Keratinocyte (primary cell): ENCODE data around the gene PNPLA2. TPM values are rescaled to one million over a fixed set of nuclear protein-coding genes. Genes with fewer than 3 reads are reported as not detected.

ENCODE experiments used
- DNase-seq: peaks from one replicate; pipeline ENCODE4 v3.0.0-alpha.2; 2011; ENCODE audit warnings: low read depth, missing footprints, low spot score
- FAIRE-seq: peaks from 2 replicates; lab custom pipeline; 2011; peaks lifted over from hg19 to GRCh38; lab: Jason Lieb, UNC
- H2AFZ ChIP-seq: 2 replicates; pipeline ENCODE4 v1.6.0; 2012; ENCODE audit warnings: low read length, control low read depth, inconsistent platforms; ENCODE audit not compliant: control insufficient read depth
- H3K27ac ChIP-seq: 2 replicates; pipeline ENCODE4 v1.5.1; 2011; ENCODE audit warnings: low read length; ENCODE audit not compliant: control insufficient read depth, insufficient read depth
- H3K27me3 ChIP-seq: 3 replicates; pipeline ENCODE4 v1.6.0; 2011; ENCODE audit warnings: low read length; ENCODE audit not compliant: control insufficient read depth, insufficient read depth; ENCODE audit errors: extremely low read depth
- H3K36me3 ChIP-seq, 2 experiments: 2 replicates in 1 of 2; 3 replicates in 1 of 2; pipeline ENCODE4 v1.5.1; 2011; ENCODE audit warnings: low read length in 2 of 2, mild to moderate bottlenecking in 1 of 2; ENCODE audit not compliant: control insufficient read depth in 2 of 2, insufficient read depth in 2 of 2; ENCODE audit errors: extremely low read depth in 1 of 2
- H3K4me1 ChIP-seq: 3 replicates; pipeline ENCODE4 v1.5.1; 2011; ENCODE audit warnings: low read length; ENCODE audit not compliant: control insufficient read depth, insufficient read depth; ENCODE audit errors: extremely low read depth
- H3K4me2 ChIP-seq: 3 replicates; pipeline ENCODE4 v1.6.0; 2011; ENCODE audit warnings: low read depth, low read length; ENCODE audit not compliant: control insufficient read depth, insufficient read depth; ENCODE audit errors: extremely low read depth
- H3K4me3 ChIP-seq, 3 experiments: fragments of 200-600 bp in 1 of 3; sonication (generic) in 1 of 3; 2 replicates in 2 of 3; 3 replicates in 1 of 3; pipeline ENCODE4 v1.5.1; 2011 to 2016; ENCODE audit warnings: low read length in 3 of 3, mild to moderate bottlenecking in 3 of 3, control low read depth in 2 of 3, inconsistent platforms in 1 of 3, low read depth in 1 of 3, mixed read lengths in 1 of 3, mixed run types in 1 of 3, moderate library complexity in 1 of 3; ENCODE audit not compliant: control insufficient read depth in 2 of 3, insufficient read depth in 2 of 3; ENCODE audit errors: extremely low read depth in 1 of 3
- H3K79me2 ChIP-seq: 2 replicates; pipeline ENCODE4 v1.6.0; 2012; ENCODE audit warnings: low read length; ENCODE audit not compliant: control insufficient read depth, insufficient read depth
- H3K9ac ChIP-seq: 3 replicates; pipeline ENCODE4 v1.6.0; 2011; ENCODE audit warnings: low read length; ENCODE audit not compliant: control insufficient read depth, insufficient read depth; ENCODE audit errors: extremely low read depth
- H3K9me1 ChIP-seq: 3 replicates; pipeline ENCODE4 v1.6.0; 2011; ENCODE audit warnings: low read length; ENCODE audit not compliant: control insufficient read depth, insufficient read depth; ENCODE audit errors: extremely low read depth
- H3K9me3 ChIP-seq: 2 replicates; pipeline ENCODE4 v1.5.1; 2012; ENCODE audit warnings: low read depth, low read length; ENCODE audit not compliant: control insufficient read depth
- H4K20me1 ChIP-seq: 3 replicates; pipeline ENCODE4 v1.6.0; 2011; ENCODE audit warnings: low read length; ENCODE audit not compliant: control insufficient read depth, insufficient read depth; ENCODE audit errors: extremely low read depth
- CTCF ChIP-seq, 3 experiments: IDR thresholded peaks in 1 of 3; conservative IDR thresholded peaks in 1 of 3; optimal IDR thresholded peaks in 1 of 3; 2 replicates in 2 of 3; 3 replicates in 1 of 3; pipeline versions ENCODE3 to v1.5.1; 2011; ENCODE audit warnings: low read length in 3 of 3, mild to moderate bottlenecking in 3 of 3, moderate library complexity in 2 of 3, control low read depth in 1 of 3, inconsistent platforms in 1 of 3; ENCODE audit not compliant: insufficient read depth in 2 of 3; ENCODE audit errors: extremely low read depth in 1 of 3
- EZH2 ChIP-seq: IDR thresholded peaks from one replicate; pipeline ENCODE4 v1.6.1; 2012; ENCODE audit warnings: inconsistent platforms, mild to moderate bottlenecking, low read length, moderate library complexity
- dilution Hi-C: fragments of 300-500 bp; cut with MboI; formaldehyde crosslinking; loops from one replicate; pipeline ENCODE4 v1.7.0; 2020; ENCODE audit warnings: low sequenced_read_pairs; ENCODE audit not compliant: extremely low pct_ligation_motif_present
- polyA plus RNA-seq, 5 experiments: library from polyadenylated mRNA; depleted of rRNA in 3 of 5; stranded (reverse) in 3 of 5; stranded (forward) in 1 of 5; unstranded in 1 of 5; fragments of >200 nt; gene quantifications; 1 replicate in 1 of 5; 2 replicates in 3 of 5; 3 replicates in 1 of 5; pipeline versions ENCODE4 v1.2.1 to v1.2.3, GENCODE V29; 2011 to 2012; ENCODE audit warnings: missing spikeins in 2 of 5, low read depth in 1 of 5, low replicate concordance in 1 of 5

Gene PNPLA2
- polyA plus RNA-seq, 1 donor (not counting 4 experiments of a cell fraction or from before 2014, with no cell fraction given): 5.3 TPM

- Histone ChIP-seq H3K4me1 (peaks cover 4% of the 10 kb centered on the region), H3K79me2 (no peaks in the 10 kb centered on the region), H3K9me3 (no peaks in the 10 kb centered on the region), H3K9me1 (no peaks in the 10 kb centered on the region), H3K4me3 (no peak overlapping the region), H3K36me3 (peaks cover under 1 to 15% of the 10 kb centered on the region in 2 experiments), H3K27ac (no peak overlapping the region), H4K20me1 (peaks cover 9% of the 10 kb centered on the region), H2AFZ (no peak overlapping the region), H3K27me3 (no peaks in the 10 kb centered on the region), H3K9ac (no peak overlapping the region), H3K4me2 (no peak overlapping the region)
- dilution Hi-C loops: no loop called here
- no peak for FAIRE-seq
- no peak for TF ChIP-seq CTCF (optimal IDR thresholded peaks at IDR 0.05 in 1 of 3, IDR thresholded peaks at IDR 0.05 in 1 of 3, conservative IDR thresholded peaks at IDR 0.05 in 1 of 3; ENCODE audit: extremely low read depth in 1 of 3, insufficient read depth in 2 of 3, low read length in 3 of 3)
- no peak for TF ChIP-seq EZH2
- DNase-seq: no peak
These were observed 43.5 kb downstream of the PNPLA2 start for GRCh38 chr11:862081-862661.

- H3K36me3 ChIP-seq: peaks cover 0 to 15% of the 10 kb centered on the region in 2 experiments
- peaks cover 4% of the 10 kb centered on the region for H3K4me1 ChIP-seq
- DNase-seq (no peak), FAIRE-seq (no peak)
- H4K20me1 ChIP-seq: peaks cover 9% of the 10 kb centered on the region
- no peaks in the 10 kb centered on the region for H3K27me3 ChIP-seq
- no peak overlapping the region for H3K4me3 ChIP-seq
- dilution Hi-C loops: no loop called here
- H3K9ac ChIP-seq: no peak overlapping the region
- TF ChIP-seq CTCF (optimal IDR thresholded peaks at IDR 0.05 in 1 of 3, IDR thresholded peaks at IDR 0.05 in 1 of 3, conservative IDR thresholded peaks at IDR 0.05 in 1 of 3; ENCODE audit: extremely low read depth in 1 of 3, insufficient read depth in 2 of 3, low read length in 3 of 3): no peak
- TF ChIP-seq EZH2: no peak
- H2AFZ ChIP-seq: no peak overlapping the region
- H3K79me2 ChIP-seq: no peaks in the 10 kb centered on the region
- H3K9me3 ChIP-seq: no peaks in the 10 kb centered on the region
- no peak overlapping the region for H3K4me2 ChIP-seq
- no peak overlapping the region for H3K27ac ChIP-seq
- H3K9me1 ChIP-seq: no peaks in the 10 kb centered on the region
These were observed 43.9 kb downstream of the PNPLA2 start for GRCh38 chr11:862696-863022.
